GM18505 (cell line): ENCODE data around the gene PRKCA.

Source experiments
- ATAC-seq: cut with Tn5 transposase; IDR thresholded peaks from one replicate; pipeline ENCODE4 v1.9.1; 2021; ENCODE audit not compliant: unreplicated experiment
- POLR2A ChIP-seq: IDR thresholded peaks from 4 replicates; pipeline ENCODE4 v1.6.1; 2011; ENCODE audit warnings: borderline replicate concordance; ENCODE audit not compliant: insufficient read depth, insufficient read length; ENCODE audit errors: extremely low read depth

PRKCA gene

DNA sequence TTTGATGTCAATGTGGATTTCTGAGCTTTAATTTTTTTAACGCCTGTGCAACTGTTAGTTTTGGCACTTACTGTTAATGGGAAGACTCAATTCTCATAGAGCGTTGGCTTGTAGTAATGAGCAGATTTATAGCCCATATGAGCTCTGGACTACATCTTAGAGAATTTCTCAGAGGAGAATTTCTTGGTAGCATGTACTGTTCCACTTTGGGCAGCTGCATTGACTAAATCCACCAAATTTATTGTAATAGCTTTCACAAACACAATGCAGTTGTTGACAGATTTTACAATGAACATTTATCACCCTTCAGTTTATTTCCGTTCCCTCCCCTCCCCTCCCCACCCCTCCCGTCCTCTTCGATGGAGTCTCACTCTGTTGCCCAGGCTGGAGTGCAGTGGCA, 193.9 kb downstream of the PRKCA start:
- no peak for TF ChIP-seq POLR2A
- no peak for ATAC-seq

GRCh38 chr17:66498580-66498979, 196.2 kb downstream of the PRKCA start:
- TF ChIP-seq POLR2A: no peak
- ATAC-seq: no peak

DNA sequence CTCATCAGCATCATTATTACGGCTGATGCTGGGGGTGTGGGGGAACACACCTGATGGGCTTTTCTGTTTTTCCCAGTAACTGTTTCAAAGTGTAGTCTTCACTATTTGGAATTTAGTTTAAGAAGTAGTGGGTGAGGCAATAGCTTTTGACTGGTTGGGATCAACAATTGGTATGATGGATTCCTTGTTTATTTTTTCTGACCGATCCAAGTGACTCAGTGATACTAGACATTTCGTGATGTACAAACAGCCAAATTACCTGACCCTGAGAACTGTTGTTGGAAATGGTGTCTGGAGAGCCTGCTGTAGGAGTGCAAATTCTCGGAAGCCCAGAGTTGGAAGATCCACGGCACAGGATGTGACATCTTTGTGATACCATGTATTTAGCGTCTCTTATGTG, 204.2 kb downstream of the PRKCA start:
- no peak for TF ChIP-seq POLR2A
- no peak for ATAC-seq

GRCh38 chr17:66507103-66507923, 204.9 kb downstream of the PRKCA start:
- no peak for TF ChIP-seq POLR2A
- ATAC-seq: no peak

DNA sequence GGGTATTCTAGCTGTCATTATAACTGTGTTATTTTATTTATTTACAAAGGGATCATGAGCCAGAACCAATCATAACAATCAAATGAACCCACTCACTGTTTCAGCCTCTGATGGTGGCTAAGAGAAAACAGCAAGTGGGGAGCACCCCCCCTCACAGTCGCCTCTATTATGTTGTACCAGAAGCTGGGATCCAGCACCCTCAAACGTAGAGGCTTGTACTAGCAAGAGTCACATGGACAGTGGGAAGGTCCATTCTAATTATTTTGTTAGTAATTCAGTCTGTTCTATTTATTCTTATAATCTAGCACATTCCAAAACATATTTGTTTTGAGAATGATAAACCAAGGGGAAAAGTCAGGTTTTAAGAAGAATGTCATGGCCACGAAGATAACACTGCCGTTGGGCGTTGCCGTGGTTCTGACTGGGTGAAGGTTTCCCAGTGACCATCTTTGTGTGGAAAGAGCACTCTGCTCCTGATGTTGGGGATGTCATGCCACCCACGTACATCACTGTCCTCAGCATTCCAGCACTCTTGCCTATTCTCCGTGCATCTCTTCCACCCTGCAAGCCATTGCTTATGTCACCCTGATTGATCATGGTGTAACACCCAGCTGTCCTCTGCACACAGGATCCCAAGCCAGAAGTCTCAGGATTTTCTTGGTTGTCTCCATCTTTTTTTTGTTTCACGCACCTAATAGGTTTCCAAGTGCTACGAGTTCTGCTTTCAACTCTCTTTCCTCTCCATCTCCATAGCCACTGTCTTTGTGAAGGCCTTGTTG, 205.8 kb downstream of the PRKCA start:
- TF ChIP-seq POLR2A: no peak
- no peak for ATAC-seq

DNA sequence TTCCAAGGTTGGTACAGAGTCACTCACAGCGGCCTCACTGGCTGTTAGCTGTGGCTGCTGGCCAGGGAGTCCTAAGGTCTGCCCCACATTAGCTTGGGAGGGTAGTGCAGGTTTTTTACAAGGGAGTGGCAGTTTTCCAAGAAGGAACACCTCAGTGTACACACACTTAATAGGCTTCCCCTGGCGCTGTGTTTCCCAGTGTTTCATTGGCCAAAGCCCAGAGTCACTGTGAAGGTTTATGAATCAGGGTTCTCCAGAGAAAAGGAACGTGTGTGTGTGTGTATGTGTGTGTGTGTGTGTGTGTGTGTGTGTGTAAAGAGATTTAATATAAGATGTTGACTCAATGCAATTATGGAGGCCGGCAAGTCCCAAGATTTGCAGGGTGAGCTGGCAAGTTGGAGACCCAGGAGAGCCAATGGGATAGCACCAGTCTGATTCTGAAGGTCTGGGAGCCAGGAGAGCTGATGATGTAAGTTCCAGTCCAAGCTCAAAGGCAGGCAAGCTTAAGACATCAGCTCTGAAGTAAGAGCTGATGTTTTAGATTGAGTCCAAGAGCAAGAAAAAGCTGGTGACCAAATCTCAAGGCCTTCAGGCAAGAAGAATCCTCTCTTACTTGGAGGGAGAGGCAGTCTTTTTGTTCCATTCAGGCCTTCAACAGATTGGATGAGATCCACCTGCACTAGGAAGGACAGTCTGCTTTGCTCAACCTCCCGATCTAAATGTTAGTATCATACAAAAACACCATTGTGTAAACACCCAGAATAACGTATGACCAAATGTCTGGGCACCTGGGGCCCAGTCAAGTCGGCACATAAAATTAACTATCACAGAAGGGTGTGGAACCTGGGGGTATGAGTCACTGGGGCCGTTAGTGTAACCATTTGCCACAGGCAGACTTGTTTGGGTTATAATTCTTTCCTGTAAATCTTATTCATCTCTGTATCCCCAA, 206.8 kb downstream of the PRKCA start:
- no peak for ATAC-seq

DNA sequence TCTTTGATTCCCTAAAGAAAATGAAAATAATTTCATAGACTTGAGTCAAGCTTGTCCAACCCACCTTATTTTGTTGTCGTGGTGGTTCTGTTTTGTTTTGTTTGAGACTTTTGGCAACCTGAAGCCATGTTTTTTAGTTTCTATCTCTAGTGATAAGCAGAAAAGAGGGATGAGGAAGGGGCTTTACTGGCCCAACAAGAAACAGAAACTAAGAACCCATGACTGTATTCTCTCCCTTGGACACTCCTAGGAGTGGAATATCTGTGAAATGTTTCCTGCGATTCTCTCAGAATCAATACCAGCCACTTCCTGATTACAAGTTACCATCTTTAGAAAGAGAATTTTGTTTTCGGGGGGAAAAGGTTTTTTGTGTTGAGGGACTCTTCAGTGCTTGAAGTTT, 207.5 kb downstream of the PRKCA start:
- no peak for TF ChIP-seq POLR2A
- no peak for ATAC-seq

More for the DNA sequence above, 206.8 kb downstream of the PRKCA start:
- TF ChIP-seq POLR2A: no peak

DNA sequence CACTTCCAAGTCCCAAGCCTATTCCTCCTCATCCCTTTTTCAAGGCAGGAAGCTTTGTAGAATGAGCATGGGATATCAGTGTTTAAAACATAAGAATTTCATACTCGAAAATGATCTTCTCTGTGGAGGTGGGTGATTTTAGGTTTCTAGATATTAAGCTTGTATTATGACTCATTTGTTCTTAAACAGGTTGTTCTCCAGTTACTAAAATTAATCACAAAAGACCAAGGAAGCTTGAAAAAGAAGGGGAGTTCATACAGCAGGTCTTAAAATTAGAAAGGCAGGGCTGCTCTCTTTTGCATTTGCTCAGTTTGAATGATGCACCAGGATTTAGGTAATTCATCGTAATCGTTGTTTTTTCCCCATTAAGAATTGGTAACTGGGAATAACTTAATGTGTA, 208.7 kb downstream of the PRKCA start:
- no peak for ATAC-seq
- no peak for TF ChIP-seq POLR2A

GRCh38 chr17:66514227-66514806, 211.9 kb downstream of the PRKCA start:
- no peak for TF ChIP-seq POLR2A
- no peak for ATAC-seq

- ATAC-seq: no peak
- no peak for TF ChIP-seq POLR2A
Observed at GRCh38 chr17:66515974-66516373, 213.6 kb downstream of the PRKCA start.

GRCh38 chr17:66517336-66518009, 215.1 kb downstream of the PRKCA start:
- no peak for TF ChIP-seq POLR2A
- no peak for ATAC-seq

DNA sequence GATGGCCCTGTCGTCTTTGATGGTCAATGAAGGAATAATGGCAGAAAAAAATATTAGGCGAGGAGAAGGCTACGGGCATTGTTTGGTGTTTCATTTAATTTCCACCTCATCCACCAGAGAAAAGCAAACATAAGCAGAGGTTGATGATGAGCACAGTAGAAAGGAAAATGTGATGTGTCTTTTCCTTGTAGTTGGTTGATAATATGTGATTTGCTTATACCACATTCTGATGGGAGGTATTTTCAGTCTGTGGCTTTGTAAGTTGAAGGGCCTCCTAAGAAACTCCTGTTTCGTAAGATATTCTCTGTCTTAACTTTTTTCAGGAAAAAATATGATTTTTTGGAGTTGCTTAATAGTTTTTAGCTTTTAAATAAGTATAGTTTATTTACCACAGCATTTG, 215.7 kb downstream of the PRKCA start:
- ATAC-seq: no peak
- TF ChIP-seq POLR2A: no peak
